Thyroid gland (tissue), 4 donors: ENCODE measurements around the gene SYCE3. TPM values are rescaled to one million over a fixed set of nuclear protein-coding genes. Genes with fewer than 3 reads are reported as not detected.

ENCODE experiments used
- DNase-seq, 2 donors: peaks; one replicate each; pipeline ENCODE4 v3.0.0-alpha.2; 2019
- H3K27ac ChIP-seq, 3 donors: fragments of 200-600 bp; sonication (generic); 1 replicate in 2 of 3; 2 replicates in 1 of 3; pipeline ENCODE4 v1.5.1; 2016 to 2019; ENCODE audit warnings: mild to moderate bottlenecking in 1 of 3, moderate library complexity in 1 of 3
- H3K27me3 ChIP-seq: fragments of 200-600 bp; sonication (generic); one replicate; pipeline ENCODE4 v1.5.1; 2019
- H3K36me3 ChIP-seq, 2 donors: fragments of 200-600 bp; sonication (generic); one replicate each; pipeline ENCODE4 v1.5.1; 2016 to 2019
- H3K4me1 ChIP-seq, 2 donors: fragments of 200-600 bp; sonication (generic); one replicate each; pipeline ENCODE4 v1.5.1; 2017 to 2019
- H3K4me3 ChIP-seq, 3 donors: fragments of 200-600 bp; sonication (generic); replicated peaks in 1 of 3; 1 replicate in 2 of 3; 2 replicates in 1 of 3; pipeline ENCODE4 v1.5.1; 2016; ENCODE audit warnings: mild to moderate bottlenecking in 1 of 3
- H3K9me3 ChIP-seq: fragments of 200-600 bp; sonication (generic); one replicate; pipeline ENCODE4 v1.5.1; 2017
- CTCF ChIP-seq, 6 experiments: fragments of 200-600 bp in 3 of 6; fragments of 450-650 bp in 3 of 6; sonication (generic) in 3 of 6; IDR thresholded peaks; one replicate each; pipeline ENCODE4 v1.5.1; 2016 to 2019; ENCODE audit warnings: antibody characterized with exemption in 6 of 6, mild to moderate bottlenecking in 2 of 6, inconsistent platforms in 1 of 6, moderate library complexity in 1 of 6
- POLR2A ChIP-seq, 2 donors: fragments of 450-650 bp; IDR thresholded peaks; one replicate each; pipeline ENCODE4 v1.6.1; 2017; ENCODE audit warnings: antibody characterized with exemption in 2 of 2, mild to moderate bottlenecking in 2 of 2, moderate library complexity in 1 of 2
- WGBS, 2 donors: methylation state at CpG; one replicate each; pipeline ENCODE4 v1.1.5; 2017; 5-methylcytosine and 5-hydroxymethylcytosine counted together
- intact Hi-C: fragments of 100-400 bp; cut with DNase I; formaldehyde crosslinking; loops from one replicate; pipeline ENCODE4 v1.15.1; 2023
- total RNA-seq, 4 donors: library from RNA; depleted of rRNA; stranded (reverse); fragments of >200 nt; gene quantifications; one replicate each; pipeline ENCODE4 v1.2.3, GENCODE V29; 2016

The SYCE3 gene
- 1 to 10 TPM in 3 of 4 donors, not detected in 1; 3.5 to 6.0 (median 4.3) TPM for total RNA-seq

DNA sequence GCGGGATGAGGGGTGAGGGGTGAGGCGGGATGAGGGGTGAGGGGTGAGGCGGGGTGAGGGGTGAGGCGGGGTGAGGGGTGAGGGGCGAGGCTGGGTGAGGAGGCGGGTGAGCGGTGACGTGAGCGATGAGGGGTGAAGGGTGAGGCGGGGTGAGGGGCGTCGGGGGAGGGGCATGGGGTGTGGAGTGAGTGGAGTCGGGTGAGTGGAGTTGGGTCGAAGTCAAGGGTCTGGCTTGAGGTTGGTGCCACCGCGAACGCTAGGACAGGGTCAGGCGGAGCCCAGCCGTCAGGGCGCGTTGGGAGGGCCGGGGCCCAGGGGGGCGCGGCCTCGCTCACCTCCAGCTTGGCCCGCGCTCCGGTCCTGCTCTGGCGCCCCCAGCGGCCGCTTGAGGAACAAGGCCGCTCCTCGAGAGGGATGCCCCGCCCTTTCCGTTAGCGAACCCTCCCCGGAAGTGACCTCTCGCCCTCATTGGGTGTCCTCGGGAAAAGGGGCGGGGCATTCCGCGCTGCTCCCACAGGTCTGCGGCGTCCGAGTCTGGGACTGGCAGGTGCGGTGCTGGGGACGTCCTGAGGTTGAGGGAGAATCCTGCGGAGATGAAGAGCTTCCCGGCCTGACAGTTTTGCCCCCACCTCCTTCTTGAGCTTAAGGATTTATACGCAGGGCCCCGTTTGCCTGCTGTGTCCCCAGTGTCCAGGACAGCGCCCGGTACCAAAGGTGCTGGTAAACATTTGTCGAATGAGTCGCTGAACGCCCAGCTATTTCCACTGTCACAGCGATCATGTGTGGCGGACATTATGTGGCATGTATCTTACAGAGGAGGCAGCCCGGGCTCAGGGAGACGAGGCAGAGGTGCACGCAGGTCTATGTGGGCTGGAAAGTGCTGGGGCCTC lies at the start of gene SYCE3:
SYCE3 (minus strand) TSS at position 397 of the 890 bp plus-strand sequence. CDS start 6,514 bp downstream, outside the sequence.
- Histone ChIP-seq H3K4me3 (peak within 1 kb of the TSS in 2 of 3 donors; percentile 37 to 40), H3K9me3 (no peaks in the 10 kb centered on the region), H3K27ac (peak within 1 kb of the TSS; percentile 52 to 82 (median 70)), H3K36me3 (no peaks in the 10 kb centered on the region), H3K4me1 (peaks cover 11 to 12% of the 10 kb centered on the region in 2 donors), H3K27me3 (no peaks in the 10 kb centered on the region)
- TF ChIP-seq CTCF (IDR thresholded peaks at IDR 0.05) (peak; percentile 69 to 98 (median 96)), POLR2A (IDR thresholded peaks at IDR 0.05) (peak; percentile 53 to 97)
- DNase-seq: peak; percentile 99
- WGBS, 2 donors: 4 to 7% methylated on average over 40 to 55 of the region's 61 CpGs
- intact Hi-C loops: no loop called here

DNA sequence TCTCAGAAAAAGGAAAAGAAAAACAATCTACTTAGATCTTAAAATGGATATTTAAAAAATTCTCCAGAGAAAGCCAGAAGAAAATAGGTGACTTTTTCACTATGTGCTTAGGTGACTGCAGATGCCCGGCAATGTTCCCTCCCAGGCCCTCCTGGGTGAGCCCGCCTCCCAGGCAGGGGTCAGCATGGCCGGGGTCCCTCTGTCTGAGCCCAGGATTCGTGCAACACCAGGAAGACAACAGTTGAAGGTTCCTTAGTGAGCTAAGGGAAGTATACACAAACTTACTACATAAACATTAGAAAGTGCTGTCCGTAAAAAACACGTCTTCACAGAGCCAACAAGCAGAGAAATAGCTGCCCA lies 49.4 kb upstream of the SYCE3 start:
- H3K9me3 ChIP-seq: no peaks in the 10 kb centered on the region
- TF ChIP-seq POLR2A (IDR thresholded peaks at IDR 0.05) (no peak), CTCF (IDR thresholded peaks at IDR 0.05) (no peak)
- no peaks in the 10 kb centered on the region for H3K36me3 ChIP-seq
- DNase-seq: no peak
- intact Hi-C loops: no loop called here
- H3K4me3 ChIP-seq: no peak overlapping the region
- no peak overlapping the region for H3K27ac ChIP-seq
- no peaks in the 10 kb centered on the region for H3K27me3 ChIP-seq
- no peaks in the 10 kb centered on the region for H3K4me1 ChIP-seq
- 49 to 53% methylated on average over 6 of the region's 6 CpGs for WGBS, 2 donors

GRCh38 chr22:50611341-50612060 lies 48.8 kb upstream of the SYCE3 start:
- H3K9me3 ChIP-seq: no peaks in the 10 kb centered on the region
- TF ChIP-seq POLR2A (IDR thresholded peaks at IDR 0.05): no peak
- no peak for TF ChIP-seq CTCF (IDR thresholded peaks at IDR 0.05)
- intact Hi-C loops: no loop called here

GRCh38 chr22:50610581-50610980 lies 47.9 kb upstream of the SYCE3 start:
- H3K9me3 ChIP-seq: no peaks in the 10 kb centered on the region
- H3K36me3 ChIP-seq: no peaks in the 10 kb centered on the region
- H3K27me3 ChIP-seq: no peaks in the 10 kb centered on the region
- TF ChIP-seq POLR2A (IDR thresholded peaks at IDR 0.05): no peak
- TF ChIP-seq CTCF (IDR thresholded peaks at IDR 0.05): no peak
- WGBS, 2 donors: 67 to 83% methylated on average over 12 to 17 of the region's 17 CpGs
- H3K4me1 ChIP-seq: no peaks in the 10 kb centered on the region
- intact Hi-C loops: no loop called here
- no peak overlapping the region for H3K27ac ChIP-seq
- no peak overlapping the region for H3K4me3 ChIP-seq
- no peak for DNase-seq

More at GRCh38 chr22:50611341-50612060, 48.8 kb upstream of the SYCE3 start:
- Histone ChIP-seq H3K4me3 (no peak overlapping the region), H3K4me1 (no peaks in the 10 kb centered on the region), H3K27me3 (no peaks in the 10 kb centered on the region), H3K27ac (no peak overlapping the region), H3K36me3 (no peaks in the 10 kb centered on the region)
- no peak for DNase-seq
- 88 to 93% methylated on average over 19 to 23 of the region's 26 CpGs for WGBS, 2 donors
